Esophagus mucosa (tissue), 1 donor: Measurements from ENCODE around the gene SLC9A6. TPM values are rescaled to one million over a fixed set of nuclear protein-coding genes. Genes with fewer than 3 reads are reported as not detected.
"Not testable (repeated sequence)": the region's sequence is repeated elsewhere in the genome, so short reads cannot be mapped to it uniquely, and the experiment has no call there.

Experiments
- ATAC-seq: fragments of 200-7000 bp; cut with Tn5 transposase; one replicate; pipeline ENCODE4 v1.9.1; 2020
- total RNA-seq: library from RNA; stranded (reverse); gene quantifications from one replicate; pipeline ENCODE4 v1.2.4, GENCODE V29; 2023
- donor health status: DM: yes; HTN: yes; CAD: no.

SLC9A6 gene
- total RNA-seq, 1 donor from 2014 or later = 10.5 TPM

DNA sequence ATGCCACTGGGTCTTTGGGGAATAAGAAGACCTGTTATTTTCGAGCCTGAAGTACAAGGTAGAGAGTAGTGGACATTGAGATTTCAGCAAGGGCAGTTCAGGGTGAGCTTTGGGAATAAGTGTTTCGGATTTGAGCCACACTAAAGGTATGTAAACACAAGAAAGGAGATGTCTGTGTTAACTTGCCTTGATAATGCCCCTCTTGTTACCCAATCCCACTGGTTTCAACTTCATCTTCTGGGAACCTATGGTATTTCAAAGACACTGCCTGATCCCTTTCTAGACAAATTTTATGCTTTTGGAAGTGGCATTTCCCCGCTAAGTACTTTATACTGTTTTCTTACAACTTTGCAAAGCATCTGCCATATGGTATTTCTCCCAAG, 79.4 kb downstream of the SLC9A6 start:
- ATAC-seq = no peak

DNA sequence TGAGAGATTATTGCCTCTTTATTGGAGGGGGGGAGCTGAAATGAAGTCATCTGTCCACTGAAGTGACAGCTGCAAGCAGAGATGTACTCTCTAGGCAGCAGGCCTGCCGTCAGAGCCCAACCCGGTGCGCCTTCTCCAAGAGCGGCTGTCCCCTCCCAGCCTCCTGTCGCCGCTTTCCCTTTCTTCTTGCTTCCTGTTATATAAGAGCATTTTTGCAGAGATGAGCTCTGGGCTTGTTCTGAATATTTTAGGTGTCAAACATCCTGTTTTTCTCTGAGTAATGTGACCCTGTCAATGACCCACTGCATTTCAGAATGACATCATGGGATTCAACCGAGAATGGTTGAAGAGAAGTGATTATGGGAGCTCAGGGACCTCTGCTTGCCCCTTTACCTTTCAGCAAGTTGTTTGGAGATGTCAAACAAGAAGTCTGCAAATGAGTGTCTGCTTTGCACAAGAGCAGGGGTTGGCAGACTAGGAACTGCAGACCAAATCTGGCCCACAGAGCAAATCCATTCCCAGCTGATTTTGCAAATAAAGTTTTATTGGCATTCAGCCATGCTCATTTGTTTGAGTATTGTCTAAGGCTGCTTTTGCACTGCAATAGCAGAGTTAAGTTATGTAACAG, 79.9 kb downstream of the SLC9A6 start:
- ATAC-seq = no peak

- ATAC-seq = no peak
These were observed 81.9 kb downstream of the SLC9A6 start for GRCh38 chrX:136067097-136067496.

- no peak for ATAC-seq
These were observed 82.7 kb downstream of the SLC9A6 start for GRCh38 chrX:136067966-136068365.

- ATAC-seq = no peak
These were observed 91.7 kb downstream of the SLC9A6 start for GRCh38 chrX:136076942-136077341.

GRCh38 chrX:136080766-136081165, 95.5 kb downstream of the SLC9A6 start:
- no peak for ATAC-seq

- no peak for ATAC-seq
These were observed 101.3 kb downstream of the SLC9A6 start for GRCh38 chrX:136086521-136086920.

GRCh38 chrX:136091898-136092297, 106.7 kb downstream of the SLC9A6 start:
- not testable (repeated sequence) for ATAC-seq

- no peak for ATAC-seq
These were observed 109.7 kb downstream of the SLC9A6 start for GRCh38 chrX:136094962-136095361.

Other genes starting within 250 kb of the SLC9A6 start
- gene CT45A3, start 217.2 kb upstream of the SLC9A6 start, total RNA-seq = not detected
- not detected for gene CT45A5, start 199.9 kb upstream of the SLC9A6 start, total RNA-seq
- not detected for gene CT45A6, start 182.6 kb upstream of the SLC9A6 start, total RNA-seq
- not detected for gene CT45A2, start 165.4 kb upstream of the SLC9A6 start, total RNA-seq
- not detected for gene CT45A7, start 148.2 kb upstream of the SLC9A6 start, total RNA-seq
- not detected for gene CT45A8, start 130.9 kb upstream of the SLC9A6 start, total RNA-seq
- gene CT45A9, start 113.6 kb upstream of the SLC9A6 start, total RNA-seq = not detected
- gene CT45A10, start 92.0 kb upstream of the SLC9A6 start, total RNA-seq = not detected
- gene SAGE1, start 91.7 kb upstream of the SLC9A6 start, total RNA-seq = not detected
- gene MMGT1, start 11.4 kb upstream of the SLC9A6 start, total RNA-seq = 12.9 TPM
- gene FHL1, start 162.1 kb downstream of the SLC9A6 start, total RNA-seq = 18.7 TPM